ENCODE measurements around the gene EPHA7. TPM values are rescaled to one million over a fixed set of nuclear protein-coding genes. Genes with fewer than 3 reads are reported as not detected.

EPHA7 gene
- total RNA-seq, 1 donor from 2014 or later, result not detected

DNA sequence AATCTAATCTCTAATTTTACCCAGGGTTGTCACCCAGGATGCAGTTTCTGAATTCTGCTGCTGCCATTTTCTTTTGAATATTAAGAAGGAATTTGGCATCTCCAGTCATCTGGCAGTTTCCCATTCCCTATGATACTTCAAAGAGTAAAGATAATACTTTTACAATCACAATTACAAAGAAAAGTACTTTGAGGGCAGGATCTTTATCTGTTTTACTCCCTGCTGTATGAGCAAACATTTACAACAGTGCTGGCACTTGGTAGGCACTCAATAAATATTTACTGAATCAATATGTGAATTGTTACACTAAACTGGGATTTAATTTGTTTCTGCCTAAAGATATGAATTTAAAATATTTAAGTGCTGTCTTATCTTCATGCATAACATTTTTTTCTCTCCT lies 224.9 kb downstream of the EPHA7 start:
- peaks cover 18% of the 10 kb centered on the region for H3K9me3 Mint-ChIP-seq
- no peak for DNase-seq (ENCODE audit: low spot score)
- no peak overlapping the region for H3K4me3 Mint-ChIP-seq (ENCODE audit: low read depth)
- H3K36me3 Mint-ChIP-seq (ENCODE audit: low read depth), result no peaks in the 10 kb centered on the region
- intact Hi-C loops (cut with micrococcal nuclease), result no loop called here
- H3K27ac Mint-ChIP-seq, result no peak overlapping the region
- H3K4me1 Mint-ChIP-seq (ENCODE audit: low read depth), result no peaks in the 10 kb centered on the region
- H3K27me3 Mint-ChIP-seq (ENCODE audit: low read depth), result no peaks in the 10 kb centered on the region

DNA sequence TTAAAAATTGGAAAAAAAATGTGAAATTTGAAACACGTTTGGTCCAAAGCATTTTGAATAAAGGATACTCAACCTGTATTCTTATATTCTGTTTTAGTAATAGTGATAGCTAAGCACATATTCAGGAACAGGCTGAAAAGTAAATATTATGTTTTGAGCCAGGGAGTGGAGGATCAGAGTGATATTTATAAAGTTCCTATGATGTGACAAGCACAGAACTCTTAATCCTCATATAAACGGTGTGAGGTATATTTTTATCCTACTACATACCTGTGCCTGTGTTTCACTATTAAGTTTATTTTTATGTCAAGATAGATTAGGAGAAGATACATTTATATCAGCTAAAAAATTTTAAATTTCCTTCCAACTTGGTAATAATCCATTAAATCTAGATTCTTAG lies 225.5 kb downstream of the EPHA7 start:
- Mint-ChIP-seq H3K27me3 (ENCODE audit: low read depth) (no peaks in the 10 kb centered on the region), H3K4me3 (ENCODE audit: low read depth) (no peak overlapping the region), H3K27ac (no peak overlapping the region), H3K36me3 (ENCODE audit: low read depth) (no peaks in the 10 kb centered on the region), H3K4me1 (ENCODE audit: low read depth) (no peaks in the 10 kb centered on the region), H3K9me3 (peaks cover 14% of the 10 kb centered on the region)
- no peak for DNase-seq (ENCODE audit: low spot score)
- intact Hi-C loops (cut with micrococcal nuclease), result no loop called here
